ENCODE data around the gene C16orf78. TPM values are rescaled to one million over a fixed set of nuclear protein-coding genes. Genes with fewer than 3 reads are reported as not detected.

C16orf78 gene
- total and polyA plus RNA-seq, 8 donors = 0.16 to 0.20 TPM; not detected in 6

DNA sequence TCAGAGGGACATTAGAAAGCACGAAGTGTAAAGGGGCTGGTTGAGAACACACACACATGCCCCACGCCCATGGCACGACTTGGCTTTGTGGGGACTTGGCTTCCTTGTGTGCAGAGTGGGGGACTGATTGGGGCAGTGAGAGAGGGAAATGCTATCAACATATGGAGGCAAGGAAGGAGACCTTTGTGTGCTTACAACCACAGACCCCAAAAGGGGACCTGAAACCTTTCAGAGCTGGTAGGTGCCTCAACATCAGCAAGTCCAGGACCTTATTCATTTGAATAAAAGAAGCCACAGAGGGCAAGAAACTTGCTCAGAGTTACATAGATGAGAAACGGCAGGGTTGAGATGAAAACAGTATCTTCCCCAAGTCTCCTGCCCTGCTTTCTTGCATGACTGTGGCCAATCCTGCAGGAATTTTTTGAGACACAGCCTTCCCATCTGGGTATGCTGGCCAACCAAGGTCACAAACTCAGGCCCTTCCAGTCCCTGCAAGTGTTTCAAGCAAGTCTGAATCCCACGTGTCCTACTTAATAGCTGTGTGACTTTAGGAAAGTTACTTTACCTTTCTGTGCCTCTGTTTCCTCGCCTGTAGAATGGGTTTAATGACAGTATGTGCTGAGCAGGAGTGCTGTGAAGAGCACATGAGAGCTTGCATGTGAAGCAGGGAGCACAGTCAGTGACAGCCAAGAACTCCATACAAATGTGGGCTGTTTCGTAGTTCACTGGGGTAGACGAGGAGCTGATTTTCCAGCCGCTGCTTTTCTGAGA is 26.2 kb downstream of the C16orf78 start:
- Histone ChIP-seq H3K9me3 (no peaks in the 10 kb centered on the region), H3K36me3 (no peaks in the 10 kb centered on the region), H3K27me3 (no peaks in the 10 kb centered on the region), H3K4me1 (no peaks in the 10 kb centered on the region), H3K4me3 (no peak overlapping the region), H3K27ac (no peak overlapping the region)
- no peak for ATAC-seq
- DNase-seq = no peak
- intact Hi-C loops (cut with DNase I) = no loop called here
- TF ChIP-seq CTCF (IDR thresholded peaks at IDR 0.05) = no peak

DNA sequence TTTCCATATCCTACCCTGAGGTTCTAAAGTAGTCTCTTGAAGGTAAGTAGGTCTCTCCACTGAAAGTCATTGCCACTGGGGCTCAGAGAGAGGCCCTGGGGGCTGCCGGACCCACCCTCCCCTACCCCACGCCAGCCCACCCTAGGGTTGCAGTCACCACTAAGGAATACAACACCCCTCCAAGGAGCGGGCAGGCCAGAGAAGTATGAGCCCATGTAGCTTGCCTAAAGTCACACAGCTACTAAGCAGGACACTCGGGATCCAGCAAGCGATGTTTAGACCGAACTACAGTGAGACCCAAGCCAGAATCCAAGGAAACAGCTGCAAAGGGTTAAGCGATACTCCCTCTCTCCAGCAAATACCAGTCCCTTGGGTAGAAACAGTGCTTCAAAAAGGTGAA is 27.0 kb downstream of the C16orf78 start:
- intact Hi-C loops (cut with DNase I) = no loop called here
- Histone ChIP-seq H3K27ac (no peak overlapping the region), H3K9me3 (no peaks in the 10 kb centered on the region), H3K36me3 (no peaks in the 10 kb centered on the region), H3K27me3 (no peaks in the 10 kb centered on the region), H3K4me1 (no peaks in the 10 kb centered on the region), H3K4me3 (no peak overlapping the region)
- no peak for ATAC-seq
- no peak for DNase-seq
- TF ChIP-seq CTCF (IDR thresholded peaks at IDR 0.05) = no peak

DNA sequence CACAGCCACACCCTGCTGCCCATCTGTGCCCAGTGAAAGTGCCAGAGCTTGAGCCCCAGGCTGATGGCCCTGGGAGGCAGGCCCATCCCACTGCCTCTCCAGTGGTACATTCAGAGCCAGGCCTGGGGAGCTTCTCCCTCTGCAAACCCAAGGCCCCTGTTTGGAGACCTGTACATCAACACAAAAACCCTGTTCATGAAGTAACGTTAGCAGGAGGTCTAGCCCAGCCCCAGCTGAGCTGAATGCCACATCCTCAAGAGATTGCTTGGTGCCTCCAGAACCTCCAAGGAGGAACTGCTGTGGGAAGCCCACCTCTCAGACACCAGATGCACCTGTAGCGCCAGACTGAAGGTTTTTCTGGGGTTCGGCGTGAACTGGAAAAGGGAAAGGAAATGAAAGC is 31.5 kb downstream of the C16orf78 start:
- Histone ChIP-seq H3K4me3 (no peak overlapping the region), H3K4me1 (no peaks in the 10 kb centered on the region), H3K36me3 (no peaks in the 10 kb centered on the region), H3K27me3 (no peaks in the 10 kb centered on the region), H3K27ac (no peak overlapping the region), H3K9me3 (no peaks in the 10 kb centered on the region)
- DNase-seq (no peak), ATAC-seq (no peak)
- intact Hi-C loops (cut with DNase I) = loop anchor here in 1 of 2 donors (5.0 kb wide), 1 partner anchor 517 kb away; no protein-coding TSS in a partner anchor
- TF ChIP-seq CTCF (IDR thresholded peaks at IDR 0.05) = no peak

GRCh38 chr16:49405530-49405929 is 31.9 kb downstream of the C16orf78 start:
- intact Hi-C loops (cut with DNase I) = loop anchor here in 1 of 2 donors (5.0 kb wide), 1 partner anchor 517 kb away; no protein-coding TSS in a partner anchor
- DNase-seq (no peak), ATAC-seq (no peak)
- Histone ChIP-seq H3K9me3 (no peaks in the 10 kb centered on the region), H3K4me1 (no peaks in the 10 kb centered on the region), H3K36me3 (no peaks in the 10 kb centered on the region), H3K4me3 (no peak overlapping the region), H3K27me3 (no peaks in the 10 kb centered on the region), H3K27ac (no peak overlapping the region)
- no peak for TF ChIP-seq CTCF (IDR thresholded peaks at IDR 0.05)

GRCh38 chr16:49407873-49408550 is 34.4 kb downstream of the C16orf78 start:
- no peak overlapping the region for H3K27ac ChIP-seq
- peak; percentile 84 for TF ChIP-seq CTCF (IDR thresholded peaks at IDR 0.05)
- no peaks in the 10 kb centered on the region for H3K9me3 ChIP-seq
- H3K36me3 ChIP-seq = no peaks in the 10 kb centered on the region
- no peaks in the 10 kb centered on the region for H3K4me1 ChIP-seq
- no peak overlapping the region for H3K4me3 ChIP-seq
- intact Hi-C loops (cut with DNase I) = loop anchor here in 1 of 2 donors (5.0 kb wide), 1 partner anchor 514 kb away; no protein-coding TSS in a partner anchor
- DNase-seq = peak; percentile 76 to 92 (median 86)
- H3K27me3 ChIP-seq = no peaks in the 10 kb centered on the region
- peak; percentile 100 for ATAC-seq
